Nucleus accumbens (tissue), 56 donors: Measurements from ENCODE around the gene C1QTNF5.

Source experiments
- DNase-seq, 56 donors: peaks; one replicate each; lab custom pipeline; 2025; lab: John Stamatoyannopoulos, UW

Gene C1QTNF5

DNA sequence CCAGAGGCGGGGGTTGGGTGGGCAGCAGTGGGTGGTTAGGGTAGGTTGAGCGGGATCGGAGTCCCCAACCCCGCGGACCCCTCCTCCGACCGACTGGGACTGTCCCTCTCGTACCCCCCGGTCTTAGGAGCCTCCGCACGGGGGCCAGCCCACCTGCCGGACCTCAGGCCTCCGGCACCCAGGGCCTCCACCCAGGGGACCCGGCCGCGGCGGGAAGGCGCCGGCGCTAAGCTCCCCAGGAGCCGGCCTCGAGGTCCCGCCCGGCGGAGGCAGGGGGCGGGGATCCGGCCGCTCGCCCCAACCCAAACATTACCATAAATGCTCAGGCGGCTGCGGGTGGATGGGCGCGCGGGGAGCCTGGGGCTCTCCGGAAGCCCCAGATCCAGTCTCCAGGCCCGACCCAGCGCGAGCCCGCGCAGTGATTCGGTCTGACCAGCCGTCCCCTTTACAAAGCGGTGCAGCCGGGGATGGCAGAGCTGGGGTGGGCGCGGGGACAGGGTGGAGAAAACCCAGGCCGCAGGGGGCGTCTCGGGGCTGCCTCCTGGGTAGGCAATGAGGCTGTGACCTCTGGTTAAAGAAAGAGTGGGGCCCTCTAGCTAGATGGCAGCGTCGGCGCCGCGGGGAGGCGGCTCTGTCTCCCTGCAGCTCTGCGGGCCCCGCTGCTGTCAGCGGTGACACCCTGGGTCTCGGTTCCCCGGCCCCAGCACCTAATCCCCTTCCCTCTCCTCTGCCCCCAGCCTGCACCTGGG, 19.7 kb downstream of the C1QTNF5 start:
- DNase-seq = peak in 29 of 56 donors; percentile 28 to 77 (median 52)

GRCh38 chr11:119320240-119320775, 20.4 kb downstream of the C1QTNF5 start:
- DNase-seq = peak in 48 of 56 donors; percentile 33 to 88 (median 72)

GRCh38 chr11:119319700-119320239, 20.9 kb downstream of the C1QTNF5 start:
- peak in 3 of 56 donors; percentile 37 to 53 (median 47) for DNase-seq

GRCh38 chr11:119319136-119319699, 21.5 kb downstream of the C1QTNF5 start:
- no peak for DNase-seq

GRCh38 chr11:119318240-119319135, 22.2 kb downstream of the C1QTNF5 start:
- peak in 6 of 56 donors; percentile 20 to 47 (median 36) for DNase-seq

GRCh38 chr11:119317592-119318239, 23.0 kb downstream of the C1QTNF5 start:
- DNase-seq = no peak

DNA sequence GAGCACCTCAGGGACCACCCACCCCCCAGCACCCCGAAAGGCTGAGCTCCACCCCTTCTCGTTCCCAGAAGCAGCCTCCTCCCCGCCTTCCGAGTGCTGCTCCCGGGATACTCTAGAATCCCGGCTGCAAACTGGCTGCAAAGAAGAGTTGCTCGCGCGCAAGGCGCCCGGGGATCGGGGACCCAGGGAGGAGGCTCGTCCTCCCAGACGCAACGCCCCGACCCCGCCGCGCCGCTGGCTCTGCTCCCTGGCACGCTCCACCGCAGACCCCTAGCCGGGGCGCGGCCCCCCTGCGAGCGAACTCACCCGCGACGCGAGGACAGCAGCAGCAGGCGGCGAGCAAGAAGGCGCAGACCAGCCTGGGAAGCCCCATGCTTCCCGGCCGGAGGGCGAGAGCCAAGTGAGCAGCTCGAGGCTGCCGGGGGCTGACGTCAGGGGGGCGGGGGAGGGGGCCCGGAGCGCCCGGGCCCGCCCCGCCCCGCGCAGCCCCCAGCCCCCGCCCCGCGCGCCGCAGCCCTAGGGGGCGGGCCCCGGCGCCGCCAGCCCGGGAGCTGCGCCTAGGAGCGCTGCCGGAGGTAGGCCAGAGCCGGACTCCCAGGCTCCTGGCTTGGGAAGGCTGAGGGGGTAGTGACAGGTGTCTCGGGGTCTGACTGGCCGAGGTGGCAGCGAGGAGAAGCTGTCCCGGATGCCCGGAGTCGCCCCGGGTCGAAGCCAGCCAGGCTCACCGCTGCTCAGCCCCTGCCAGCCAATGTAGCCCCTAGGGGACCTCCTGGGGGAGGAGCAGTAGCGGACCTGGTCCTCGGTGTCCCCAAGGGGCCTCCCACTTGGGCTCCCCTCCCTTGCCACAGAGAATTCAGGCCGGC, 23.7 kb downstream of the C1QTNF5 start, which contains the start of gene MCAM:
TSS of gene MCAM (minus strand) at position 402 of the 863 bp plus-strand sequence. CDS start at position 373, 29 bp downstream.
- peak in 23 of 56 donors; percentile 25 to 72 (median 52) for DNase-seq

DNA sequence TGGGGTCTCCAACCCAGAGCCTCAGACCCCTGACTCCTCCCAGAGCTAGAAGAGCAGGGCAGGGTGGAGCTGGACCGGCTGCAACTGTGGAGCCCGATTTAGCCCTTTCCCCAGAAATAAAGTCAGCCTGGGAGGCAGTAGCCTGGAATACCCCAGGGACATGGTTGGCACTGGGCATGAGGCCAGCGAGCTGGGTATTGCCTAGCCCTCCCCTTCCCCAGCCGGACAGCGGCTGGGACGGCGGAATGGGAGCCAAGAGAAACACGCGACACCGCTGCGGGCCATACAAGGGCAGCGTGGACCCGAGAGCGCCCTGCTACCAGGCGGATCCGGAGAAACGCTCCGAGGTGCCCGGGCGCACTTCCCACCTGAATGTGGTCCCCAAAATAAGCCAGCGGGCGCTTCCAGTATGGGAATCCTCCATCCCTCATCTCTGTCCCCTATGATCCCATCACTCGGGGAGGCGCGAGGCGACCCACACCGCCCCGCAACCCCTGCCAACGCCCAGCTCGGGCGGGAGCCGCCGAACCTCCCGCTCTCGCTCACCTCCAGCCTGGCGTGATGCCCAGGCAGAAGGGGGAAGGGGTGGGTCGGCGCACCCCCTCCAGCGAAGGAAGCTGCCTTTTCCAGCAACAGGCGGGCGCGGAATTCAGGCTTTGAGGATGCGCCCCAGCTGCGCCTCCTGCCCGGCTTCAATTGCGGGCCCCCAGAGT, 24.5 kb downstream of the C1QTNF5 start:
- peak in 48 of 56 donors; percentile 45 to 87 (median 78) for DNase-seq

DNA sequence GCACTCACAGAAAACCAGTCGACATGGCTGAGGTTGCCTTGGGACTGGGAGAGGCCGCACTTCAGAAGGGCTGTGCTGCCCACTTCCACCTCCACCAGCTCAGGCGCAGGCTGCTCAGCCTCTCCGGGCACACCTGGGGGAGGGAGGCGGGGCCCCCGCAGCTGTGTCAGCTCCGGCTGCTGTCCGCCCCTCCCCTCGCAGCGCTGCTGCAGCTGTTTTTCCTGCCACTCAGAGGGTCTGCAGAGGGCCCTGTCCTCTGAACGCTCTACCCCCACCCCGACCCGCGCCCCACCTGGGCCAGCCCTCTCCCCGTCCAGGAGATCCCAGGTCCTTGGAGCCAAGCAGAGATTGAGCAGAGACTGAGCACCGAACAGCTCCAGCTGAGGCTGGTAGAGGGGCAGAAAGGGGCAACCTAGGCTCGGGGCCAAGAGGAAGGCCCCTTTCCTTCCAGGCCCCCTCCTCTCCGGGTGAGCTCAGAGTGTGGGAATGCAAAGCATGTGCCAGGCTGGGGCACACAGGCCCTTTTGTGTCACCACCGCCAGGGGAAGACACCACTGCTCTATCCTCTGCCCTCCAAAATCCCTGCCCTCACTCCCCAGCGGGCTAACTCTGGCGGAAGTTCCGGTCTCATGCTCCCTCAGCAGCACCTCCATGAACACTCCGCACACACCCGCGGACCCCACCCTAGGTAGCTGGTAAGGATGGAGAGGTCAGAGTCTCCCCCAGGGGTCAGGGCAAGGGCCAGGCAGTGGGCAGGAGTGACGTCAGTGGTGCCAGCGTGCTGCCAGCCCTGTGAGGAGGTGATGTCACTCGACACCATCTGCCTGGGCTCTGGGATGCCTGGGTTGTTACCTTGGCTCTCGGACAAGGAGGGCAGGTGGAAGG, 25.3 kb downstream of the C1QTNF5 start:
- DNase-seq = peak in 43 of 56 donors; percentile 45 to 91 (median 78)

DNA sequence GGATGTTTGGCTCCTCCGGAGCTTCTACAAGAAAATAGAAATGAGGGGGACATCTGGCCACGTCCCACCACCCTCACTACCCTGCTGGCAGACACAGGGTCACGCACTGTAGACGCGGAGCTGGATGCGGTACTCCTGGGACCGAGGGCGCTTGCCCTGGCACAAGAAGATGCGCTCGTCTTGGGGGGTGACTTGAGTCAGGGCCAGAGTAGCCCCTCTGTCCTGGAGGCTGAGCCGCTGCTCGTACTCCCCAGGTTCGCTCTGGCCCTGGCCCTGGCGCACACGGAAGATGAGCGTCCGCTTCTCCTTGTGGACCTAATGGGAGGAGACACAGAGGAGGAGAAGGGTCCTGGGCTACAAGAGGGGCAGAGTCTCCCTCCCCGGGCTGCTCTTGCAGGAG, 26.0 kb downstream of the C1QTNF5 start:
- DNase-seq = no peak

DNA sequence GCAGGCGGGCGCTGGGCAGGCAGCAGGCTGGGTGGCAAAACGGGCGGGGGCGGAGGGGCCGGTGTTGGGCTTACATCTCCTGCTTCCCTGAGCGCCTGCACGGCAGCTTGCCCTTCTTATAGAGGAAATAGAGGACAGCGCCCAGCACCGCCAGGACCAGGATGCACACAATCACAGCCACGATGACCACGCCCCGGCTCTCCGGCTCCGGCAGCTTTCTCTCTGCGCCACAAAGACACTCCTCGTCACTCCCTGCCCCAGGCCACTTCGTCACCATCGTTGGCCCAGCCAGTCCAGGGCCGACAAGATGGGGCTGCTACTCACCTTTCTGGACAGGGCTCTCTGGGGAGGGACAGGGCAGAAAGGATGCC, 30.0 kb downstream of the C1QTNF5 start:
- DNase-seq = no peak

- no peak for DNase-seq
These were observed 30.6 kb downstream of the C1QTNF5 start for GRCh38 chr11:119309953-119310681.

GRCh38 chr11:119309411-119309810, 31.3 kb downstream of the C1QTNF5 start:
- no peak for DNase-seq

DNA sequence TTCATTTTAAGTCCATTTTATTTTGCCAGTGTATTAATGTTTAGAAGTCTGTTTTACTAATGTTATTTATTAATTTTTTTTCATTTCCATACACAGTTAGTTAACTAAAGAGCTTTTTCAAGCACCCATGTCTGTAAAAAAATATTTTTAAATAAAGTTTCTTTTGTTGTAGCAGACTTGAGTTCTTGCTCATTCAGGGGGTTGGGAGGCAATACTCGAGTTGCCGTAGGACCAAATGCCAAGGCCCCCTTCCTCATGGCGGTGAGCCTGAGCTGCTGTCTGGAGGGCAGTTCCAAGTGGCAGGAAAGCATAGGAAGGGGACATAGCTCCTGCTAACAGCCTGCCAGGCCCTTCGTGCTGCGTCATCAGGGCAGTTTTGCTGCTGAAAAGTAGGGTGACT, 32.7 kb downstream of the C1QTNF5 start:
- no peak for DNase-seq

DNA sequence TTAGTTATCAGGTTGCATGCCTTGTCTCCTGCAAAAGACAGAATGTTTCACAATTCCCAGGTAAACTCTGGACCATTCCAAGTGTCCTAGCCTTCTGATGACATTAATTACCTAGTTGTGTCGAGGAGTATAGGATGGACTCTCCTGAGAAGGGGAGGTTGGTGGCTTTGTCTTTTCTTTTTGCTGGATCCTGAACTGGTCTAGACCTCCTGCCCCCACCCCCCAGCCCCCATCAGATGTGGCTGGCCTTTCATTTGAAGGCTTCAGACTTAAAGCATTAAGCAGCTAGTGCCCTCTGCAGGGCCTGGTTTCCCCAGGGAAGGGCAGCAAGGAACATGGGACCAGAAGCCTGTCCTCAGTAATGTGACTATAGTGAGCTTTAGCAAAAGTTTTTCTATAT, 33.5 kb downstream of the C1QTNF5 start:
- peak in 2 of 56 donors; percentile 13 to 29 for DNase-seq

GRCh38 chr11:119306373-119306890, 34.3 kb downstream of the C1QTNF5 start:
- no peak for DNase-seq
